Naive thymus-derived CD4-positive, alpha-beta T cell (primary cell): ENCODE measurements around the gene SMNDC1. TPM values are rescaled to one million over a fixed set of nuclear protein-coding genes. Genes with fewer than 3 reads are reported as not detected.

Source experiments
- ATAC-seq: fragments of 150-1000 bp; cut with Tn5 transposase; 2 replicates; pipeline ENCODE4 v1.10.0; 2021; ENCODE audit warnings: mild to moderate bottlenecking, moderate library complexity
- CTCF ChIA-PET: fragments of 350-600 bp; sonication (Branson Sonifier 250); formaldehyde crosslinking; loops from one replicate; lab custom pipeline; 2021; ENCODE audit warnings: antibody characterized with exemption; lab: Charles Lee
- POLR2A ChIA-PET: fragments of 350-600 bp; sonication (Branson Sonifier 250); formaldehyde crosslinking; loops from one replicate; lab custom pipeline; 2021; ENCODE audit warnings: antibody characterized with exemption, inconsistent platforms; lab: Charles Lee
- DNase-seq, 9 donors: peaks; one replicate each; pipeline versions ENCODE4 v3.0.0 to v3.0.0-alpha.2; 2020 to 2022; ENCODE audit warnings: mixed read lengths in 1 of 9
- H3K27ac ChIP-seq: one replicate; pipeline ENCODE4 v1.7.0; 2013; ENCODE audit warnings: mild to moderate bottlenecking, low read depth, low read length, moderate library complexity
- H3K27me3 ChIP-seq, 2 donors: one replicate each; pipeline ENCODE4 v1.7.0; 2013; ENCODE audit warnings: low read length in 2 of 2, mild to moderate bottlenecking in 2 of 2, moderate library complexity in 2 of 2; ENCODE audit not compliant: control insufficient read depth in 2 of 2, insufficient read depth in 2 of 2
- H3K36me3 ChIP-seq, 3 experiments: 1 replicate in 2 of 3; 2 replicates in 1 of 3; pipeline ENCODE4 v1.7.0; 2013; ENCODE audit warnings: low read length in 3 of 3, mild to moderate bottlenecking in 3 of 3, moderate library complexity in 1 of 3; ENCODE audit not compliant: insufficient read depth in 3 of 3, control insufficient read depth in 2 of 3
- H3K4me1 ChIP-seq, 2 donors: one replicate each; pipeline ENCODE4 v1.7.0; 2013; ENCODE audit warnings: low read length in 2 of 2, mild to moderate bottlenecking in 2 of 2, moderate library complexity in 1 of 2; ENCODE audit not compliant: control insufficient read depth in 2 of 2, insufficient read depth in 2 of 2
- H3K4me3 ChIP-seq: 2 replicates; pipeline ENCODE4 v1.7.0; 2013; ENCODE audit warnings: mild to moderate bottlenecking, low read length
- H3K9me3 ChIP-seq, 3 experiments: 1 replicate in 2 of 3; 2 replicates in 1 of 3; pipeline ENCODE4 v1.7.0; 2013; ENCODE audit warnings: low read length in 3 of 3; ENCODE audit not compliant: control insufficient read depth in 2 of 3
- H3K27ac Mint-ChIP-seq, 9 donors: one replicate each; pipeline ENCODE4 v1.8.0; 2020 to 2022; ENCODE audit warnings: mixed read lengths in 9 of 9, mild to moderate bottlenecking in 8 of 9, moderate library complexity in 5 of 9, inconsistent platforms in 2 of 9
- H3K27me3 Mint-ChIP-seq, 5 donors: one replicate each; pipeline ENCODE4 v1.8.0; 2021 to 2022; ENCODE audit warnings: mixed read lengths in 5 of 5, mild to moderate bottlenecking in 1 of 5
- H3K36me3 Mint-ChIP-seq, 5 donors: one replicate each; pipeline ENCODE4 v1.8.0; 2020 to 2022; ENCODE audit warnings: mixed read lengths in 5 of 5, mild to moderate bottlenecking in 3 of 5, inconsistent platforms in 1 of 5
- H3K4me1 Mint-ChIP-seq, 7 donors: one replicate each; pipeline ENCODE4 v1.8.0; 2020 to 2022; ENCODE audit warnings: mixed read lengths in 7 of 7, mild to moderate bottlenecking in 3 of 7, inconsistent platforms in 1 of 7
- H3K4me3 Mint-ChIP-seq, 10 donors: one replicate each; pipeline ENCODE4 v1.8.0; 2020 to 2022; ENCODE audit warnings: mild to moderate bottlenecking in 10 of 10, mixed read lengths in 10 of 10, moderate library complexity in 6 of 10, inconsistent platforms in 2 of 10
- H3K9me3 Mint-ChIP-seq, 11 donors: one replicate each; pipeline ENCODE4 v1.8.0; 2020 to 2022; ENCODE audit warnings: mixed read lengths in 11 of 11, mild to moderate bottlenecking in 4 of 11, inconsistent platforms in 1 of 11, moderate library complexity in 1 of 11
- intact Hi-C, 2 donors: fragments of 100-400 bp; cut with micrococcal nuclease; formaldehyde crosslinking; loops; one replicate each; pipeline ENCODE4 v1.15.1; 2023
- polyA plus RNA-seq, 2 donors: library from polyadenylated mRNA; unstranded; fragments of 300-500 nt; fragmentation: Illumina TruSeq; gene quantifications; one replicate each; pipeline ENCODE4 v1.2.3, GENCODE V29; 2021
- total RNA-seq, 6 experiments: library from RNA in 5 of 6; stranded (reverse) in 5 of 6; gene quantifications; 1 replicate in 5 of 6; 2 replicates in 1 of 6; pipeline ENCODE4 v1.2.3 and lab custom pipeline; 2021 to 2026

The SMNDC1 gene
- total and polyA plus RNA-seq, 7 experiments from 2014 or later: 16.1 to 43.1 (median 36.5) TPM

DNA sequence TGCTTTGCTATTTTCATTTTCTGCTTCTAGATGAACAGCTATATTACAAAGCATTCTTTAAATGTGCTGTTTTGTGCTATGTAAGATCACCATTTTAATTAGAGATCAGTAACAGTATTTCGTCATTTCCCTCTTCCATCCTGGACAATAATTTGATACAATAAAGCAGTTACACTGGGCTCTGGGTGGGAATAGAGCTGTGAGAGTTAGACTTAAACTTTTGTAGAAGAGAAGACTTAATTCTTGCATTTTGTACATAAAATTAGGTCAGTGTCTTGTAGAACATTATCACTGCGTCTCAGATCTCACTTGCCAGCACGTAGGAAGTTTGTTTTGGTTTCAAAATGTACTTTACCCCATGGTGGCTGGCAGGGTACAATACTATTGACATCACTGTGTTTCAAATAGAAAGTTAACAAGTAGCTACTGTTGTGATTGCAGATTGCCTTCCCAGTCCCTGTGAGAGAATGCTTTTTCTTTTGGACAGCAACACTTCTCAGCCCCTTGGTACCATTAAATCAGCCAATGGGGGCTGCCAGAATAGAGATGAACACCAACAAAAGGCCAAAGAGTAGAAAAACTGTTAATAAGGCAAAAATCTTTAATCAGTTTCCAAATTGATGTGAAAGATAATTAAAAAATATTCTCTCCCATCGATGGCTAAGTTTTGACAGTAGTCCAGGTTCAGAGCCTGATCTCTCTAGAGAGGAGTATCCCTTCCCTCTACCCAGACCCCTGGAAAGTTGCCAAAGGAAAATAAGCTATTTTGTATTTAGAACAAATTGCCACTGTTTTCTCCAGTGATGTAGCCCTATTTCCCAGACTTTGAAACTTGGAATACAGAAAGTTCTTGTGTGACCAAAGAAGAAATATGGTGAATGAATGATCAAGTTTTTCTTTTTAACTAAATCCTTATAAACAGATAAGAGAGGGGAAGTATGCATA, 35.1 kb downstream of the SMNDC1 start:
- no peaks in the 10 kb centered on the region for H3K27me3 ChIP-seq
- H3K4me1 Mint-ChIP-seq: peaks cover 26 to 80% (median 53%) of the 10 kb centered on the region in 7 donors
- CTCF ChIA-PET: interaction anchor here (0.7 to 1.0 kb wide), 2 partner anchors 10 to 132 kb away, joined by 3 to 5 read pairs; no protein-coding TSS in a partner anchor
- POLR2A ChIA-PET: interaction anchor here (0.9 kb wide), 1 partner anchor 16 kb away, joined by 3 read pairs; no protein-coding TSS in a partner anchor
- peaks cover 0 to 19% of the 10 kb centered on the region in 2 donors for H3K4me1 ChIP-seq
- H3K27ac ChIP-seq: peak overlapping the region; percentile 50
- H3K4me3 ChIP-seq: peak overlapping the region; percentile 49
- intact Hi-C loops: no loop called here
- peaks cover 0 to 34% (median 0%) of the 10 kb centered on the region in 5 donors for H3K27me3 Mint-ChIP-seq
- DNase-seq: peak in 7 of 9 donors; percentile 9 to 52 (median 45)
- no peaks in the 10 kb centered on the region for H3K9me3 ChIP-seq
- peak; percentile 81 for ATAC-seq
- H3K36me3 ChIP-seq: no peaks in the 10 kb centered on the region
- peak overlapping the region; percentile 39 to 91 (median 76) for H3K4me3 Mint-ChIP-seq
- peaks cover 0 to 6% (median 0%) of the 10 kb centered on the region in 5 donors for H3K36me3 Mint-ChIP-seq
- peak overlapping the region; percentile 57 to 93 (median 83) for H3K27ac Mint-ChIP-seq
- no peaks in the 10 kb centered on the region for H3K9me3 Mint-ChIP-seq

DNA sequence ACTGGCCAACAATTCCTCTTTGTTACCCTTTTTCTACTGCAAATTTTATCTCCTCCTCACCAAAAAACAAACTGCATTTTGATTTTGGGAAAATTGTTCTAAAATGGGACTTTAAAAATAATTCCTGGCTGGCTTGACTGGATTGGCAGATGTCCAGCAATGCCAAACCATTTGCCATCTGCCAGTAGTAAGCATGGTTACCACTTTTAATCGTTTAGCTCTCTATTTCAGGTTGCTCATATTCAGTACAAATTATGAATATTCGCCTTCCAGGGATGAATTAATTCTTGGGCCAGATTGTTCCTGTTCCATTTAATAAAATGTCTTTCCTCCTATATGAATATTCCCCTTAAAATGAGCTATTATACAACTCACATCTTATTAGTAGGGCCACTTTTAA, 35.7 kb downstream of the SMNDC1 start:
- ChIA-PET CTCF (interaction anchor here (0.7 to 1.0 kb wide), 2 partner anchors 10 to 131 kb away, joined by 3 to 5 read pairs; no protein-coding TSS in a partner anchor), POLR2A (interaction anchor here (0.9 kb wide), 1 partner anchor 15 kb away, joined by 3 read pairs; no protein-coding TSS in a partner anchor)
- H3K4me3 Mint-ChIP-seq: peak overlapping the region; percentile 39 to 91 (median 76)
- Histone ChIP-seq H3K9me3 (no peaks in the 10 kb centered on the region), H3K36me3 (no peaks in the 10 kb centered on the region), H3K27me3 (no peaks in the 10 kb centered on the region), H3K27ac (peak overlapping the region; percentile 50), H3K4me1 (peaks cover 0 to 18% of the 10 kb centered on the region in 2 donors), H3K4me3 (peak overlapping the region; percentile 49)
- intact Hi-C loops: no loop called here
- peaks cover 0 to 6% (median 0%) of the 10 kb centered on the region in 5 donors for H3K36me3 Mint-ChIP-seq
- peaks cover 24 to 73% (median 47%) of the 10 kb centered on the region in 7 donors for H3K4me1 Mint-ChIP-seq
- no peaks in the 10 kb centered on the region for H3K9me3 Mint-ChIP-seq
- ATAC-seq (no peak), DNase-seq (no peak)
- peaks cover 0 to 32% (median 0%) of the 10 kb centered on the region in 5 donors for H3K27me3 Mint-ChIP-seq
- peak overlapping the region in 8 of 9 donors; percentile 57 to 93 (median 85) for H3K27ac Mint-ChIP-seq

DNA sequence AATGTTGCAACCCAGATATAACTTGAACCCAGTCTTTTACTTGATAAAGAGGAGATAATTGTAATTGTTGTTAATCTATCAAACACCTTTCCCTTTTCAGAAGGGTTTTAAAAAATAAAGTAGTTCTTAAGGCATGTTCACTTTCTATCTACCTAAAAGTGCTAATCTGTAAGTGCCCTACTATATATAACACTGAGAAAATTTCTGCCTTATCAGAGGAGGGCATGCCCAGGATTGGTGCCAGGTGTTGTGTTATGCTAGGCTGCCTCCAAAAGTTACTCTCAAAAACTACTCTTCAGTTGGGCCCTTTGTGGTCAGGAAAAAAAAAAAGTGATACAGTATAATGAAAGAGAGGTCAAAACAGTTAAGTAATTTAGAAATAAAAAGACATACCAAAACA, 36.3 kb downstream of the SMNDC1 start:
- Histone ChIP-seq H3K4me1 (peaks cover 0 to 12% of the 10 kb centered on the region in 2 donors), H3K27ac (no peak overlapping the region), H3K4me3 (no peak overlapping the region), H3K36me3 (no peaks in the 10 kb centered on the region), H3K9me3 (no peaks in the 10 kb centered on the region), H3K27me3 (no peaks in the 10 kb centered on the region)
- ATAC-seq (no peak), DNase-seq (no peak)
- peaks cover 19 to 68% (median 47%) of the 10 kb centered on the region in 7 donors for H3K4me1 Mint-ChIP-seq
- intact Hi-C loops: no loop called here
- peaks cover 0 to 8% (median 0%) of the 10 kb centered on the region in 5 donors for H3K36me3 Mint-ChIP-seq
- ChIA-PET POLR2A (interaction anchor here (1.6 kb wide), 1 partner anchor 59 kb away, joined by 10 read pairs; no protein-coding TSS in a partner anchor), CTCF (interaction anchor here (1.0 kb wide), 1 partner anchor 11 kb away, joined by 3 read pairs; no protein-coding TSS in a partner anchor)
- H3K4me3 Mint-ChIP-seq: peak overlapping the region in 8 of 10 donors; percentile 43 to 87 (median 64)
- peak overlapping the region in 8 of 9 donors; percentile 57 to 91 (median 83) for H3K27ac Mint-ChIP-seq
- peaks cover 0 to 35% (median 0%) of the 10 kb centered on the region in 5 donors for H3K27me3 Mint-ChIP-seq
- no peaks in the 10 kb centered on the region for H3K9me3 Mint-ChIP-seq

DNA sequence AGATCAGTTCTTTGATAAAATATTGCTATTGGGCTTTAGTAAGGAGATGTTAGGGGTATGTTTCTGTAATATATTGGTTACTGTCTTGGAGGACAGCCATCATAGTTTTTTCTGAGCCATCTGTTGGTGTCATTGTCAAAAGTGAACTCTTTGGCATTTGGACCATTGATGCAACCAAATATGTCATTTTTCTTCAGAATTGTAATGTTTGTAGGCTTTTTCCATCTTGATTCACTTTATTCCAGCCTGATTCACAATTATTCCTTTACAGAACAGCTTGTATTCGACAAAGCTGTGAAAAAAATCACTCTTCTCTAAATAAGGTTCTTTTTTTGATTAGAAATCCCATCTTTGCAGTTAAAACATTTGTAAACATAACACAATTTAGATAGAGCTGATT, 37.4 kb downstream of the SMNDC1 start:
- Mint-ChIP-seq H3K4me1 (peaks cover 16 to 68% (median 47%) of the 10 kb centered on the region in 7 donors), H3K27ac (peak overlapping the region in 2 of 9 donors; percentile 16 to 25)
- CTCF ChIA-PET: interaction anchor here (1.0 kb wide), 1 partner anchor 404 kb away, joined by 3 read pairs; no protein-coding TSS in a partner anchor

DNA sequence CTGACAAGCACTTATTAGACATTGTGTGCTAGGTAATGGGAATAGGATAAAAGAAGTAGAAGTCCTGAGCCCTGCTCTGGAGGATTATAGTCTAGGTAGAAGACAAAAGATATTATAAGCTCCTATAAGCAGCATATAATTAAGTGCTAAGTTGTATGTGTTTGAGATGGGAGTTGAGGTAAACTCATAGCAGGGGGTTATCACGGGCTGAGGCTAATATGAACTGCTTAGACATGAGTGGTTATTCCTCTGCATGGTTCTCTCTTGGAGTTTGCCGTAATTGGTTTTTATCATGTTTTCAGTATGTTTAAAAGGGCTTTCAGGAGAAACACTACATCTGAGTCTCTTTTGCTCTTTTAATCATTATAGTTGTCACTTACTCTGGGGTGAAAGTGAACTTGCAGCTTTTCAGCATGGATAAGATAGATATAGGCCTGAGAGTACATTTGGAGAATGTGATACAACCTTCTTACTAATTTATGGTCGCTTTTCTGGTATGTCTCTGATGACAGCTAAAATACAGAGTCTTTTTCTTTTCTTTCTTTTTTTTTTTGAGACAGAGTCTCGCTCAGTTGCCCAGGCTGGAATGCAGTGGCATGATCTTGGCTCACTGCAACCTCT, 39.0 kb downstream of the SMNDC1 start:
- CTCF ChIA-PET: interaction anchor here (0.7 kb wide), 1 partner anchor 24 kb away, joined by 7 read pairs; no protein-coding TSS in a partner anchor
- POLR2A ChIA-PET: interaction anchor here (0.7 kb wide), 1 partner anchor 317 kb away, joined by 4 read pairs; no protein-coding TSS in a partner anchor
- intact Hi-C loops: loop anchor here in 1 of 2 donors (2.0 kb wide), 1 partner anchor 13 kb away; no protein-coding TSS in a partner anchor
- Histone ChIP-seq H3K9me3 (no peaks in the 10 kb centered on the region), H3K27me3 (no peaks in the 10 kb centered on the region), H3K27ac (no peak overlapping the region), H3K4me3 (no peak overlapping the region), H3K4me1 (peaks cover 0 to 10% of the 10 kb centered on the region in 2 donors), H3K36me3 (no peaks in the 10 kb centered on the region)
- H3K4me1 Mint-ChIP-seq: peaks cover 16 to 62% (median 36%) of the 10 kb centered on the region in 7 donors
- ATAC-seq: no peak
- DNase-seq: no peak
- H3K9me3 Mint-ChIP-seq: no peaks in the 10 kb centered on the region
- peaks cover 0 to 56% (median 0%) of the 10 kb centered on the region in 5 donors for H3K27me3 Mint-ChIP-seq
- no peak overlapping the region for H3K4me3 Mint-ChIP-seq
- H3K36me3 Mint-ChIP-seq: peaks cover 0 to 17% (median 0%) of the 10 kb centered on the region in 5 donors
- H3K27ac Mint-ChIP-seq: peak overlapping the region in 3 of 9 donors; percentile 9 to 46 (median 15)

More for the DNA sequence above, 37.4 kb downstream of the SMNDC1 start:
- Mint-ChIP-seq H3K27me3 (peaks cover 0 to 45% (median 0%) of the 10 kb centered on the region in 5 donors), H3K9me3 (no peaks in the 10 kb centered on the region), H3K36me3 (peaks cover 0 to 9% (median 0%) of the 10 kb centered on the region in 5 donors), H3K4me3 (no peak overlapping the region)
- Histone ChIP-seq H3K4me1 (peaks cover 0 to 10% of the 10 kb centered on the region in 2 donors), H3K27me3 (no peaks in the 10 kb centered on the region), H3K9me3 (no peaks in the 10 kb centered on the region), H3K36me3 (no peaks in the 10 kb centered on the region), H3K4me3 (no peak overlapping the region), H3K27ac (no peak overlapping the region)
- DNase-seq (no peak), ATAC-seq (no peak)
- intact Hi-C loops: loop anchor here in 1 of 2 donors (2.0 kb wide), 1 partner anchor 14 kb away; no protein-coding TSS in a partner anchor
- POLR2A ChIA-PET: interaction anchor here (1.6 kb wide), 1 partner anchor 58 kb away, joined by 10 read pairs; no protein-coding TSS in a partner anchor
